NK-92 treated with Interleukin-12 subunit alpha and Interleukin-12 subunit beta, amount 100 ng/mL, for 24 hours (cell line): ENCODE measurements around the gene KCND2.
"Not testable (repeated sequence)": the region's sequence is repeated elsewhere in the genome, so short reads cannot be mapped to it uniquely, and the experiment has no call there.

Source experiments
- DNase-seq: peaks from one replicate; lab custom pipeline; 2025; lab: John Stamatoyannopoulos, UW

The KCND2 gene

GRCh38 chr7:120587243-120587642 lies 314.3 kb downstream of the KCND2 start:
- no peak for DNase-seq

GRCh38 chr7:120588416-120588815 lies 315.4 kb downstream of the KCND2 start:
- no peak for DNase-seq

GRCh38 chr7:120588862-120589261 lies 315.9 kb downstream of the KCND2 start:
- DNase-seq: no peak

GRCh38 chr7:120600607-120601006 lies 327.6 kb downstream of the KCND2 start:
- no peak for DNase-seq

GRCh38 chr7:120603366-120603765 lies 330.4 kb downstream of the KCND2 start:
- no peak for DNase-seq

GRCh38 chr7:120609136-120609753 lies 336.3 kb downstream of the KCND2 start:
- DNase-seq: no peak

GRCh38 chr7:120611975-120612374 lies 339.0 kb downstream of the KCND2 start:
- no peak for DNase-seq

- DNase-seq: no peak
Measured at GRCh38 chr7:120615703-120616102, 342.7 kb downstream of the KCND2 start.

- DNase-seq: no peak
Measured at GRCh38 chr7:120617275-120617674, 344.3 kb downstream of the KCND2 start.

GRCh38 chr7:120628251-120628650 lies 355.3 kb downstream of the KCND2 start:
- DNase-seq: no peak

GRCh38 chr7:120639884-120640283 lies 366.9 kb downstream of the KCND2 start:
- no peak for DNase-seq

GRCh38 chr7:120645966-120646365 lies 373.0 kb downstream of the KCND2 start:
- DNase-seq: no peak

GRCh38 chr7:120654241-120654640 lies 381.3 kb downstream of the KCND2 start:
- DNase-seq: no peak

GRCh38 chr7:120658516-120658915 lies 385.5 kb downstream of the KCND2 start:
- DNase-seq: no peak

GRCh38 chr7:120662291-120662690 lies 389.3 kb downstream of the KCND2 start:
- no peak for DNase-seq

- no peak for DNase-seq
Measured at GRCh38 chr7:120665068-120665467, 392.1 kb downstream of the KCND2 start.

GRCh38 chr7:120675076-120675475 lies 402.1 kb downstream of the KCND2 start:
- no peak for DNase-seq

GRCh38 chr7:120677535-120677934 lies 404.6 kb downstream of the KCND2 start:
- no peak for DNase-seq

- DNase-seq: no peak
Measured at GRCh38 chr7:120680985-120681384, 408.0 kb downstream of the KCND2 start.

- DNase-seq: no peak
Measured at GRCh38 chr7:120684463-120684862, 411.5 kb downstream of the KCND2 start.

- no peak for DNase-seq
Measured at GRCh38 chr7:120691915-120692314, 418.9 kb downstream of the KCND2 start.

- DNase-seq: no peak
Measured at GRCh38 chr7:120695848-120696247, 422.9 kb downstream of the KCND2 start.

GRCh38 chr7:120700796-120701195 lies 427.8 kb downstream of the KCND2 start:
- no peak for DNase-seq

- not testable (repeated sequence) for DNase-seq
Measured at GRCh38 chr7:120702408-120702807, 429.4 kb downstream of the KCND2 start.
